Measurements from ENCODE around the gene KLHL10. TPM values are rescaled to one million over a fixed set of nuclear protein-coding genes. Genes with fewer than 3 reads are reported as not detected.

The KLHL10 gene
- total and polyA plus RNA-seq, 2 of the 4 experiments (the other 2 are of a cell fraction): 0.18 TPM; not detected in 1

- Histone ChIP-seq H2AFZ (replicated peaks; ENCODE audit: low read length, poor library complexity) (peak overlapping the region; percentile 94), H3K4ac (ENCODE audit: low read depth, low read length) (peak overlapping the region; percentile 100), H4K91ac (ENCODE audit: insufficient read depth, low read depth, low read length) (peak overlapping the region; percentile 95), H3K27me3 (ENCODE audit: control insufficient read depth, insufficient read depth, low read length) (no peaks in the 10 kb centered on the region), H3K9me1 (ENCODE audit: insufficient read depth, low read length) (peaks cover 30% of the 10 kb centered on the region), H2BK15ac (ENCODE audit: low read depth, low read length) (peak overlapping the region; percentile 30; the same call in 2 of the 3 replicates), H2AK5ac (ENCODE audit: low read depth, low read length) (peak overlapping the region; percentile 93), H3K27ac (ENCODE audit: insufficient read depth, low read length) (peak overlapping the region; percentile 93), H3K36me3 (ENCODE audit: control insufficient read depth, insufficient read depth, low read length) (peaks cover 17% of the 10 kb centered on the region), H2BK20ac (ENCODE audit: low read depth, low read length) (0 out of 2 replicates have a peak overlapping the region, but pooled peaks have one; percentile 69), H3K14ac (replicated peaks; ENCODE audit: low read depth, low read length) (peak overlapping the region; percentile 100), H3K56ac (ENCODE audit: extremely low read depth, insufficient read depth, low read length) (peak overlapping the region; percentile 96), H3K4me2 (ENCODE audit: low read depth, low read length) (peak overlapping the region; percentile 94), H3K4me3 (ENCODE audit: insufficient read depth, low read depth, low read length) (peak overlapping the region; percentile 88), H3K18ac (ENCODE audit: low read depth, low read length) (peak overlapping the region; percentile 87), H2BK120ac (ENCODE audit: low read depth, low read length) (peak overlapping the region; percentile 79), H4K5ac (ENCODE audit: low read depth, low read length) (peak overlapping the region; percentile 92), H3K4me1 (ENCODE audit: control insufficient read depth, insufficient read depth, low read length) (peaks cover 23% of the 10 kb centered on the region), H2AK9ac (replicated peaks; ENCODE audit: low read depth, low read length, poor library complexity) (peak overlapping the region; percentile 100), H4K20me1 (ENCODE audit: insufficient read depth, low read length) (peaks cover 53% of the 10 kb centered on the region), H2BK5ac (ENCODE audit: low read depth, low read length, poor library complexity, severe bottlenecking) (peak overlapping the region; percentile 94), H4K8ac (ENCODE audit: low read depth in 2 of 2, low read length in 2 of 2) (peak overlapping the region; percentile 92 to 94), H3K79me1 (ENCODE audit: low read depth in 1 of 2, low read length in 2 of 2) (peaks cover 19 to 88% of the 10 kb centered on the region in 2 experiments), H3K9ac (ENCODE audit: low read depth, low read length) (peak overlapping the region; percentile 96), H3K23ac (ENCODE audit: low read depth, low read length) (peak overlapping the region; percentile 95), H3K9me3 (ENCODE audit: control insufficient read depth, insufficient read depth, low read length) (no peaks in the 10 kb centered on the region)
- in situ Hi-C loops (cut with MboI; ENCODE audit: low sequenced_read_pairs) (no loop called here), dilution Hi-C loops (cut with HindIII; ENCODE audit: low sequenced_read_pairs, unreplicated experiment) (no loop called here), intact Hi-C loops (cut with micrococcal nuclease) (loop anchor here (2.0 kb wide), 2 partner anchors 51 to 145 kb away; partner anchors contain the start of gene KLHL11)
- DNase-seq (no peak), ATAC-seq (ENCODE audit: low read depth) (no peak)
- CTCF ChIA-PET: no interaction called here
- POLR2A ChIA-PET (ENCODE audit: unreplicated experiment): no interaction called here
- no CpG with 5 or more reads among the region's 9 CpGs for WGBS, 2 experiments (ENCODE audit: extremely low coverage in 2 of 2, insufficient read length in 1 of 2)
- BruUV-seq (replicated peaks): no TSS peak
- TF ChIP-seq CHD1 (IDR thresholded peaks at IDR 0.05; ENCODE audit: low read depth, low read length): no peak
- no peak for TF ChIP-seq FOS (IDR thresholded peaks at IDR 0.05; ENCODE audit: low read depth, low read length)
- peak; percentile 36; the same call in 1 of the 2 replicates for TF ChIP-seq MXI1 (IDR thresholded peaks at IDR 0.05; ENCODE audit: borderline replicate concordance, low read depth, low read length)
- TF ChIP-seq USF2 (IDR thresholded peaks at IDR 0.05; ENCODE audit: low read depth, low read length): no peak
- TF ChIP-seq MAZ (IDR thresholded peaks at IDR 0.05; ENCODE audit: borderline replicate concordance, low read depth, low read length): no peak
- no peak for TF ChIP-seq NFE2L2 (IDR thresholded peaks at IDR 0.05; ENCODE audit: low read depth, low read length)
- no peak for TF ChIP-seq SMC3 (IDR thresholded peaks at IDR 0.05; ENCODE audit: low read depth, low read length)
- no peak for TF ChIP-seq BHLHE40 (IDR thresholded peaks at IDR 0.05; ENCODE audit: low read depth, low read length)
These were observed 23.9 kb upstream of the KLHL10 start for GRCh38 chr17:41813699-41814124.

All from IMR-90 (cell line).